NCI-H2196 (cell line): ENCODE results near the gene HGFAC.

Experiments used
- DNase-seq: peaks from one replicate; lab custom pipeline; 2025; ENCODE audit not compliant: unreplicated experiment; lab: John Stamatoyannopoulos, UW

The HGFAC gene

GRCh38 chr4:3485011-3485791 is 43.4 kb downstream of the HGFAC start:
- no peak for DNase-seq

- DNase-seq = no peak
Observed at GRCh38 chr4:3485886-3486540, 44.2 kb downstream of the HGFAC start.

- DNase-seq = no peak
Observed at GRCh38 chr4:3486541-3487540, 45.1 kb downstream of the HGFAC start.

- no peak for DNase-seq
Observed at GRCh38 chr4:3487861-3488260, 46.1 kb downstream of the HGFAC start.

- no peak for DNase-seq
Observed at GRCh38 chr4:3488820-3489219, 47.1 kb downstream of the HGFAC start.

DNA sequence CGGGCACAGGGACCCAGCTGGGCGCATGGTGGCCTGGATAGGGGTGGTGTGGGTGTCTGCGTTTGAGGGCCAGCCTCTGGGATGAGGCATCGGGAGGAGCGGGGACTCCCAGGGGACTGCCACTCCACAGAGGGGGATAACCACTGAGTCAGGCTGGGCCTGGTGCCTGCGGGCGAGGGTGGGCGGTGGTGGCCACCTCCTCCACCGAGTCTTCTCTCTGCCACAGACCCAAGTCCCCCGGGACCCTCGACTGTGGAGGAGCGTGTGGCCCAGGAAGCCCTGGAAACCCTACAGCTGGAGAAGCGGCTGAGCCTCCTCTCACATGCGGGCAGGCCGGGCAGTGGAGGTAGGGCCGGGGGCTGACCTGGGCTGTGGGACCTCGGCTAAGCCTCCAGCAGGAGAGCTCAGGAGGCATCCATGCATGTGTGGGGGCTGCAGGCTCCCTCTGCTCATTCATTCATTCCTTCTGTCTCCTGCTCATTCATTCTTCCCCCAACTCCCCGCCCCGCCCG is 47.7 kb downstream of the HGFAC start:
- no peak for DNase-seq

DNA sequence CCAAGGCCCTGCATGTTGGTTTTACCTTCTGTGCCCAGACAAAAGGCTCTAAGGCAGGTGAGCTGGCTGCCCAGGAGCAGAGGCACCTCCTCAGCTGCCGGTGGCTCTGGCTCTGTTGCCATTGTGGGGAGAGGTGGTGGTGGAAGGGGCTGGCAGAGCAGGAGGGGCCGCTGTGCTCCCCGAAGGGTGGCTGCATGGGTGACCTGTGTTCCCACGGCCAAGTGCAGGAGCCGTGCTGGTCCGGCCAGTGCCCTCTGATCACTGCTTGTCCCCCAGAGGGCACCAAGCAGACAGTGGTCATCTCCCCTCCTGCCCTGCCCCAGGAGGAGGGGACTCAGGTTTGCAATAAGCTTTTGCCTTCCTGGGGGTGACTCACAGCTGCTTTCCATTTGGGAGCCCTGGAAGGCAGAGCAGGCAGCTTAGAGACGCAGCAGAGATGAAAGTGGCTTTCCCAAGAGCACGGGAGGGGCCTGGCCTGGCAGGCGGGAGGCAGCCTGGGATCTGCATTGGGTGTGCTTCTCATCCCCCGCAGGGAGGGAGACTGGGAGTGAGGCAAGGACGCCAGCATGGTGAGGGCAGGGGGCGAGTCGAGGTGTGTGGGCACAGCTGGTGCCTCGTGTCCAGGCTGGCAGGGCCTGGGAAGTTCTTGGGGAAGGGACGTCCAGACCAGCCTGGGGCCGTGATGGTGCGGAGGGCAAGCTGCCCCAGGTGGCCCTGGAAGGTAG is 50.1 kb downstream of the HGFAC start:
- no peak for DNase-seq

GRCh38 chr4:3492741-3493719 is 51.3 kb downstream of the HGFAC start:
- DNase-seq = no peak

- DNase-seq = no peak
Observed at GRCh38 chr4:3493720-3494461, 52.1 kb downstream of the HGFAC start.

- DNase-seq = no peak
Observed at GRCh38 chr4:3494462-3494871, 52.7 kb downstream of the HGFAC start.

- DNase-seq = no peak
Observed at GRCh38 chr4:3495204-3495975, 53.6 kb downstream of the HGFAC start.

GRCh38 chr4:3496021-3496420 is 54.3 kb downstream of the HGFAC start:
- DNase-seq = no peak

DNA sequence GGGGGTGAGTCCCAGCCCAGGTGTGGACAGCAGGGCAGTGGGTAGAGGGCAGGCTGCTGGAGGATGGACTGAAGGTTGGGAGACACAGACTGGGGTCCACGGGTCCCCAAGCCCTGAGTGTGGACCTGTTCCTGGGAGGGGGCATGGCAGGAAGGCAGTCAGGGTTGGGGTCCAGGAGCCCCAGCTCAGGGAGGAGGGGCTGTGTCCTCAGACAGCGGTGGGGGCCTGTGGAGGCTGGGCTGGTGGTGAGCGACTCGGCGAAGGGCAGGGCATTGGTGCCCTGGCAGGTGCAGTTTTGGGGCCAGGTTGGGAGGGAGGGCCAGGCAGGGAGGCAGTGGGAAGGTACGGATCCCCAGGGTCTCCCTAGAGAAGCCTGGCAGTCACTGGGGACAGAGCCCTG is 55.3 kb downstream of the HGFAC start:
- DNase-seq = no peak

- DNase-seq = no peak
Observed at GRCh38 chr4:3497523-3498389, 56.0 kb downstream of the HGFAC start.

DNA sequence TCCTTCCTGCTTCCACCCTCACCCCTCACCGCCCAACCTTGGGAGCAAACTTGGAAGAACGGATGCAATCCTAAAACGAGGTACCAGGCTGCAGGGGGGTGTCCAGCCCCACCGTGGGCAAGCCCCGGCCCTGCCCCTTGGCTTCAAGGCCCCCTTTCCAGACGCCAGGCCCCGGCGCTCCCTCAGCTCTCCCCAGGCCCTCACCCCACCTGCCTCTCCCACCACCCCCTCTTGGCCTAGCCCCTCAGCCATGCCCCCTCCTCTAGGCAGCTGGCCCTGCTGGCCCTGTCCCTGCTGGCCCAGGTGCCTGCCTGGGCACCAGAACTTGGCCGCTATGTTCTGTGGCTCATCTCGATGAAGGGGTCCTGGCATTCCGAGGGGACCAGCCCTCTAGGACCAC is 56.6 kb downstream of the HGFAC start:
- no peak for DNase-seq
